Medulla oblongata (tissue), 1 donor: ENCODE measurements around the gene CEMIP.

ENCODE experiments used
- DNase-seq: peaks from one replicate; pipeline ENCODE4 v3.0.0-alpha.2; 2015; ENCODE audit errors: extremely low spot score

Gene CEMIP

DNA sequence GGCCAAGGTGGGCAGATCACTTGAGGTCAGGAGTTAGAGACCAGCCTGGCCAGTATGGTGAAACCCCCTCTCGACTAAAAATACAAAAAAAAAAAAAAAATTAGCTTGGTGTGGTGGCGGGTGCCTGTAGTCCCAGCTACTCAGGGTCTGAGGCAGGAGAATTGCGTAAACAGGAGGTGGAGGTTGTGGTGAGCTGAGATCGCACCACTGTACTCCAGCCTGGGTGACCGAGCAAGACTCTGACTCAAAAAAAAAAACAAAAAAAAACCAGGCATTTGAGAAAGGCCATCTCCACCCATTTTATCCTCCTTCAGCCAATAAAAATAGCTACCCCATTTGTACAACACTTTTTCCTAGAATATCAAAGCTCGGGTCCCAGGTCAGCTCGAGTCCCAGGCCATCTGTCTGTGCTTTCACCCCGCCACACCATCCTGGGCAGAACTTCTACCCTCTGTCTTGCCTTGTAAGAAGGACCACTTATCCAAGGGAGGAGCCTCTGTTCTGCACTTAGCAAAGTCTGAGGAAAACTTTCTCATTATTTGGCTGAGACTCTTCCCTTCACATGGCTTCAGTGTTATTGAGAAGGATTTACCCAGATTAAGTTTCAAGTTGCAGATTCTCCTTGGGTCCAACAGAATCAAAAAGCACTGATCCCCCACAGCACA lies 111.3 kb downstream of the CEMIP start:
- no peak for DNase-seq

DNA sequence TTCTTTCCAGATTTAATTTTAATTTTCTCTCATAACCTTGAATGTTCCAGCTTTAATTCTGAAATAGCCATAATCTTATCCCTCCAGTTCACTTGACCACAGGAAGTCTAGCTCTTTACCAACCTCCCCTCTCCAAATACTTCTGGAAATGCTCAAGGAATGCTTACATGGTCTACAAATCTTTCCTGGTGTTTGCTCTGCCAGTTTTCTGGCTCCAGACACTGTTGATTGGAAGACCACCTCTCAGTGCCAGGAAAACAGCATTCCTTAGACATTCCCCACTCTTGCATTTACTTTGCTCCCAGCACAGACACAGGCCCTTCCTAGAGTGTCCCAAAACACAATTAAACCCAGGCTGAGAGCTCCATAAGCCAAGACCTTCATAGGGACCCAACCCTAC lies 111.8 kb downstream of the CEMIP start:
- DNase-seq = no peak

DNA sequence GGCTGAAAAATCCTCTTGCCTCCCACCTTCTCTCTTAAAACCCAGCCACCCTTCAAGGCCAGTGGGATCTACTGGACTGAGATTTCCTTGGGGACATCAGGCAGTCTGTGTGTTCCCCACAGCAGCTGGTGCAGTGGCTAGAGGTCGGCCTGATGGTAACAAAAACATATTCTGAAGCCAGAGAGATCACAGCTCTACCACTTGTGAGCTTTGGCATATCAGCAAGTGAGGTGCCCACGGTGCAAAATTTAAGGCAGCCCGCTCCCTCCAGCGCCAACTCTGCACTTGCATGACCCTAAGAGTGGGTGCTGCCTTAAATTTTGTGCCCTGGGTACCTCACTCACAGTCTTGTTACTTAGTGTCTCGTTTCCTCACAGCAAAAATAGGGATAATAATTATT lies 113.2 kb downstream of the CEMIP start:
- DNase-seq = no peak

DNA sequence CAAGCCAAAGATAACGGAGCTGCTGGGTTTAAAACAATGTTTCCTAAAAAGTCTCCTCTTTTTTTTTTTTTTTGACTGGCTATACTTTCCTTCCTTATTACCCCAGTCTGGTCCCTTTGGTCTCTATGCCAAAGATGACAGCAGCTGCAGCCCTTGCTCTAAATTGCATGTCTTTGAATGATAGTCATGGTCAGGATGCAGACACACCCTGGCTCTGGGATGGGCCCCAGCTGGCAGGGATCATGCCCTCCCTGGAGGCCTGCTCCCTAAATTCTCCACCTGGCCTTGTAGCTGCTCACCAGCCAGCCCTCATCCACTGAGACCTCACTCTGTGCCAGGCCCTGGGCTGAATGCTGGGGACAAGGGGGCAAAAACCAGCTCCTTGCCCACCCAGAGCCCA lies 114.6 kb downstream of the CEMIP start:
- DNase-seq = no peak

GRCh38 chr15:80895091-80895490 lies 115.9 kb downstream of the CEMIP start:
- no peak for DNase-seq

DNA sequence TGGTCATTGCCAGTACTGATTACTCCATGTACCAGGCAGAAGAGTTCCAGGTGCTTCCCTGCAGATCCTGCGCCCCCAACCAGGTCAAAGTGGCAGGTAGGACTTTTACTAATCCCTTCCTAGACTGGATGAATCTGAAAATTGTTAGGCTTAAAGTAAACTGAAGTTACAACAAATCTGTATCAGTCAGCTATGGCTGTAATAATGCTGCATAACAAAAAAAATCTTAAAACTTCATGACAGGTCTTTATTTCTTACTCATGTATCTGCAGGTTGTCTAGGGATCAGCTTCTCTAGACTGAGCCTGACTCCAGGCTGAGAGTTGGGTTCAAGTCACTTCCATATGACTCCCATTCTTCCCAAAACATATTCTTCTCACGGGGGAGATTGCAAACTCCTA lies 116.8 kb downstream of the CEMIP start:
- DNase-seq = no peak

DNA sequence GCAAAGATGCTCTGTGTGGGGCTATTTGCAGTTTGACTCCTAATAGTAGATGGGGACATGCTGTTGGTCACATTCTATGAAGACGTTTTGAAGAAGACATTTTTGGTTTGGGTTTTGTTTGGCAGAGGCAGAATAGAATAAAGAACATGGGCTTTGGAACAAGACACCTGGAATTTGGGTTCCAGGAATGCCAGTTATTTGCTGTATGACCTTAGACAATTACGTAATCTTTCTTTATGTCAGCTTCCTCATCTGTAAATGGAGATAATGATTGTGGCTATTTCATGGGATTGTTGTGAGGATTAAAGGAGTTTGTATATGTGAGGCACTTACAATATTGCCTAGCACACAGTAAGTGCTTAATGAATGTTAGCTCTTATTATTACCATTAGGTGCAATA lies 118.9 kb downstream of the CEMIP start:
- DNase-seq = no peak

- no peak for DNase-seq
Observed at GRCh38 chr15:80902298-80902801, 123.2 kb downstream of the CEMIP start.

DNA sequence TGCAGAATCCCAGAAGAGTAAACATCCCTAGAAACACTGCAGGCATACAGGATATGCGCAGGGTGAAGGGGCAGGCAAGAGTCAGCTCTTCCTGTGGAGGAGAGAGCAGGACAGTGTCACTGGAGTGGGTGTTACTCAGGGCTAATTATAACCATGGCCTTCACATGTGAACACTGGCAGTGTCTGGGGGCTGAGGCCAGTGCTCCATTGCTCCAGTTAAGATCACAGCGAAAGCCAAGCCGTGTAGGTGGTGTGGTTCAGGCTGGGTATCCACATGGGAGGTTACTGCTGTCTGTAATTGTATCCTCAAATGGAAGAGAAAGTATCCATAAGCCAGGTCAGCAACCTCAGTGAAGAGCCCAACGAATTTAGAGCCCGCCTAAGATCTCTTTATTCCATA lies 125.8 kb downstream of the CEMIP start:
- DNase-seq = no peak

GRCh38 chr15:80906159-80906766 lies 127.1 kb downstream of the CEMIP start:
- no peak for DNase-seq

DNA sequence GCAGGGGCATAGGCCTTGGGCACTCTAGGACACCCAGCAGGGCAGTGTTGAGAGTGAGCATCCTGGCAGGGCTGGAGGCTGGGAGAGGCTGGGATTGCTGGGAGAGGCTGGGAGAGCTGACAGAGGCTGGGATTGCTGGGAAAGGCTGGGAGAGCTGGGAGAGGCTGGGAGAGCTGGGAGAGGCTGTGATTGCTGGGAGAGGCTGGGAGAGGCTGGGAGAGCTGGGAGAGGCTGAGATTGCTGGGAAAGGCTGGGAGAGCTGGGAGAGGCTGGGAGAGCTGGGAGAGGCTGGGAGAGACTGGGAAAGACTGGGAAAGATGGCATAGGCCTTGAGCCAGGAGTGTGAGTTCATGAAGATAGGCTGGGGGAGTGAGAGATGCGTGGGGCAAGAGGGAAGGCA lies 132.7 kb downstream of the CEMIP start:
- no peak for DNase-seq

DNA sequence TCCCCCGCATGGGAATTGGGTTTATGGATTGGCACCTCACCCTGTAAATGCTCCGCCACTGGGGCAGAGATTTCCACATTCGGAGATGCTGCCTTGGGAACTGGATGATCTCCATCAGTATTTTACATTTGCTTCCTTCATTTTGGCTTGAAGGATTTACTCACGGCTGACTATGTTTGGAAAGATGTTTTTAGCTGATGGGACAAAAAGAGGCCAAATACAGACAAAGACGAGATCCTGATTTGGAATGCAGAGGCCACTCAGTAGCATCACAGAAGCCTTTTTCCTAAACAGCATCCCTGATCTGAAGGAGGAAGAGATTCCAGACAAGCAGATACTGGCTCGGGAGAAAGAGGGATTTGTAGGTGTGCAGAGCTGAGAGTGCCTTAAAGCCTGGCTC lies 133.5 kb downstream of the CEMIP start:
- no peak for DNase-seq

DNA sequence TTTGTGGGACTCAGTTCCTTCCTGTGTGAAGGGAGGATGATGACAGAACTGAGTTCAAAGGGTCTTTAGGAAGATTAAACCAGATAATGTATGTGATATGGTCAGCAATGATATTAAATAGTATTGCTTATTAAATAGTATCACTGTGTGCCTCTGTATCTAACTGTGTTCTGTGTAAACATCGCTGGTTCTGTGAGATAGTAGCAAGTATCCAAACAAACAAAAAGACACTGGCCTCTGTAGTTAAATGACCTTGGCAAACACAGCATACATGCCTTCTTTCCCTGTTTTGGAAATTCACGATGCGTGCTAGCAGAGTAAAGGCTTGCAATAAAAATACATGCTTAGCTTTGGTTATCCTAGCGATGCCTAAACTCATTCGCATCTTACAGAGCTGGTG lies 134.4 kb downstream of the CEMIP start:
- DNase-seq = no peak

DNA sequence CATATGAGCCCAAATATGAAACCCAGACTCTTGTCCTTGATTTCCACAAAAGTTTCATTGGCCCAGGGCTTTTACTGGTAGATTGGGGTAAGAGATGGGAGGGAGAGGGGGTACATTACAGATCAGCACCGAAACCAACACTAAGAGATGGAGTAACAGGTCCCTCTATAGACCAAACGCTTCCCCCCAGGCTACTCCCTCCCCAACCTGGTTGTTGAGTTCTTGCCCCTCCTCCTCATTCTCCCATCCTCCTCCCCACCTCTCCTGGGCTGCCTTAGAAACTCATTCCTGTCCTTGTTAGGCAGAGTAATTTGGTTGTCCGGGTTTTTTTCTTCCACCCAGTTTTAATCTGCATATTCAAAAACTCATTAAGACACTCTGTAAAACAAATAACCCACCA lies 136.3 kb downstream of the CEMIP start:
- no peak for DNase-seq

DNA sequence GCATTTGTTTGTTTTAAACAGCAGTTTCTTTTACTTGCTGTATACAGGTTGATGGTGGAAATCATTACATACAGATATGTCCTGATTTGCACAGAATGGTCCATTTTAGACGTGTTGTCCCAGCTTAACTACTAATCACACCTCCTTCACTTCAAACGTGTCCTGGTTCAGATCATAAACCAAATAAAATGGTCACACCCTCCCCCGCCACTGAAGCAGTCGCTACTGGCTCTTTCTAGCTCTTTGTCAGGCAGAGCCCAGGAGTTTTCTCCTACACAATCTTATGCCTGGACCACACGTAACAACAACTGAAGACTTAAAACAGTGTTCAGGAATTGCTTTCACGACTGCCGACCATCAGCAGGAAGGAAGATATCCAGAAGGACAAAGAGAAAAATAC lies 136.9 kb downstream of the CEMIP start:
- no peak for DNase-seq

- no peak for DNase-seq
Observed at GRCh38 chr15:80918196-80918783, 139.1 kb downstream of the CEMIP start.

DNA sequence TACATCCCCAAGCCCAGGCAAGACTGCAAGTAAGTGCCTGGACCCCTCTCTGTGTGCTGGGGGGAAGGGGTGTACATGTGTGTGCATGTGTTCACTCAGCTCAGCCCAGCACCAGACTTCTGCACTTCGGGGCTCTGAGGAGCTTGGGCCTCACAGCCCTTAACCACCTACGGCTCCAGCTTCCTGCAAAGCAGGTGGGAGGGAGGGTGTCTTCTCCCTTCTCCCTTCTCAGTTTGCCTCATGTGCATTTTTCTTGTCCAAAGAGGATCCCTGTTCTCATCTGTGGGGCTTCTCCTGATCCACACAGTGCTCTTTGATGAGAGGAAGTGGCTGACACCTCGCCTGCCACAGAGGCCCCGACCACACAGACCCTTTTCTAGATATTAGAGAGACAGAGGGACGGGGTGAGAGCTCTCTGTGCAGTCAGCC lies 141.1 kb downstream of the CEMIP start:
- no peak for DNase-seq

- DNase-seq = no peak
Observed at GRCh38 chr15:80921736-80922410, 142.7 kb downstream of the CEMIP start.

DNA sequence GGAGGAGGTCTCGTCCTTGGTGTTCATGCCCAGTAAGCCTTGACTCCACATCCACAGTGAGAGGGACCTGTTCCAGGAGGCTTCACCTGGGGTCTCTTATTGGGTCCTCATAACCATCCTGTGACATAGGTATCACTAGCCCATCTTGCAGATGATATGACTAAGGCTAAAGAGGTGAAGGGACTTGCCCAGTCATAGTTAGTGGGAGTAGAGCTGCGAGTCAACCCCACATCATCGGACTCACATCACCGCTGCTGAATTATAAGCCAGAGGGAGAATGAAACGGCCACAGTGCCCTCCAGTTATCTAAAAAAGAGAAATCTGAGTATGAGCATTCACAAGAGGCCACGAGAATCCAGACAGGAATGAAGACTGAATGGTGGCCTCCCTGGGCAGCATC lies 144.5 kb downstream of the CEMIP start:
- DNase-seq = no peak

DNA sequence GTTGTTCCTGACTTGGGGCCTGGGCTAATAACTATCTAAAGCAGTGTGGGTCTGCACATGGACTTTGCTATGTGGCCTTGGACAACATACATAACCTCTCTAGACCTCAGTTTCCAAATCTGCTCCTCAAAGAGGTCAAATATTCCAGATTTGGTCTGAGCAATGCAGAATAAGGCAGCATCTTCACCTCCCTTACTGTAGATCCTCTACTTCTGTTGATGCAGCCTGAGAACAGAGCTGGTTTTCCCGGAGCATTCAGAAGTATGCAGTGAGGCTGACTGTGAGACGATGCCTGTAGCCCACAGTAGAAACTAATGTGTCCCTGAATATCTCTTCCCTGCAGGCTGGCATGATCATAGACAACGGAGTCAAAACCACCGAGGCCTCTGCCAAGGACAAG lies 145.1 kb downstream of the CEMIP start:
- DNase-seq = no peak

- DNase-seq = peak; percentile 33
Observed at GRCh38 chr15:80925597-80926059, 146.5 kb downstream of the CEMIP start.

DNA sequence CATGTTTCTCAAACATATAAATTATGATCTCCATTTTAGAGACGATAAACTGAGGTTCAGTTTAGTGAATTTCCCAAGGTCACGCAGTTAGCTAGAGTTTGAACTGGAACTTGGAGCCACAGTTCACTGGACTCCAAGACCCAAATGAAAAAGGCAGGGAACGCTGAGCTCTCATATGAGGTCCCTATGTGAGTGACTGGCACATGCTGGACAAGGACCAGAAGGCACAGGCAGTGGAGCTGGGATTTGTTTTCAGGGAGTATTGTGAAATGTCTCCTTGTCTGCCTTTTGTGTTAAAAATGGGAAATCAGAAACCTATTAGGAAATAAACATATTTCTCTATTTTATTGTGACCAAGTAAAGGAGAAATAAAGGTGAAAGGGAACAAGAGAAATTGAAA lies 147.0 kb downstream of the CEMIP start:
- DNase-seq = peak; percentile 5

- DNase-seq = no peak
Observed at GRCh38 chr15:80929225-80929624, 150.1 kb downstream of the CEMIP start.
